Measurements from ENCODE around the gene VTA1.
A peak's percentile ranks its signal among the peaks of the same experiment; 100 is the strongest.
"Not testable (repeated sequence)": the region's sequence is repeated elsewhere in the genome, so short reads cannot be mapped to it uniquely, and the experiment has no call there.

Gene VTA1, protein sequence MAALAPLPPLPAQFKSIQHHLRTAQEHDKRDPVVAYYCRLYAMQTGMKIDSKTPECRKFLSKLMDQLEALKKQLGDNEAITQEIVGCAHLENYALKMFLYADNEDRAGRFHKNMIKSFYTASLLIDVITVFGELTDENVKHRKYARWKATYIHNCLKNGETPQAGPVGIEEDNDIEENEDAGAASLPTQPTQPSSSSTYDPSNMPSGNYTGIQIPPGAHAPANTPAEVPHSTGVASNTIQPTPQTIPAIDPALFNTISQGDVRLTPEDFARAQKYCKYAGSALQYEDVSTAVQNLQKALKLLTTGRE

DNA sequence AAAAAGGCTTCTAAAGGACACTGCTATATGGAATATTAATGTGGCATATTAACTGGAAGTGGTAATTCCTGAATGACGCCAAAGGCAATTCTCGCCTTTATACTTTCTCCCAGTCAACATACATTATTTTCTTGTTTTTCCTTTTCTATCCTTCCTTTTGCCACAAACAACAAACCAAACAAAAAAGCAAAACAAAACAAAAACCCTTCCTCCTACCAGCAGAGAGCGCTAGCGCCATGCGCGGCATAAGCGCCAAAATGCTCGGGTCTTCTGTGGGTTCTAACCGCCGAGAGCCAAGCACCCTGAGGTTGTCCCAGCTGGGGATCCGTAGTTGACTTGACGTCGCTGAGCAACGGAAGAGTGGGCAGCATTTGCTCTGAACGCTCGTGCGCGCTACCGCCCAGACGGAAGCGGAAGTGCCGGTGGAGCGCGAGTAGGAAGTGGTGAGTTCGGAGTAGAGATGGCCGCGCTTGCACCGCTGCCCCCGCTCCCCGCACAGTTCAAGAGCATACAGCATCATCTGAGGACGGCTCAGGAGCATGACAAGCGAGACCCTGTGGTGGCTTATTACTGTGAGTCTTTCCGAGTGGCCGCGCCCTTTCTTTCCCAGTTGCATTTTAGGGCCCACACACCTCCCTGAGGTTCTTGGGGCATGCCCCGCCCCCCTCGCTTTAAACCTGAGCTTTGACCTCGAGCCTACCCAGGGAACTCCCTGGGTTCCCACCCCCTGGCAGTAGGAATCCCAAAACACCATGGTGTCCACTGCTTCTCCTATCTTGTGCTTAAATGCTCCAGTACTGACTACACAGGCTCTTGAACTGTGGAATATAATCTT, at the start of gene VTA1, which contains the start of gene NMBR:
Gene VTA1, plus strand, starts transcription at position 436 of the 835 bp plus-strand sequence. Its CDS starts 25 bp downstream, at position 461.
Gene NMBR, minus strand, starts transcription at position 295 of the 835 bp plus-strand sequence. CDS start 58,464 bp downstream, outside the sequence.
- DNase-seq (ENCODE audit: low read depth in 2 of 2), result peak; percentile 82 to 84

DNA sequence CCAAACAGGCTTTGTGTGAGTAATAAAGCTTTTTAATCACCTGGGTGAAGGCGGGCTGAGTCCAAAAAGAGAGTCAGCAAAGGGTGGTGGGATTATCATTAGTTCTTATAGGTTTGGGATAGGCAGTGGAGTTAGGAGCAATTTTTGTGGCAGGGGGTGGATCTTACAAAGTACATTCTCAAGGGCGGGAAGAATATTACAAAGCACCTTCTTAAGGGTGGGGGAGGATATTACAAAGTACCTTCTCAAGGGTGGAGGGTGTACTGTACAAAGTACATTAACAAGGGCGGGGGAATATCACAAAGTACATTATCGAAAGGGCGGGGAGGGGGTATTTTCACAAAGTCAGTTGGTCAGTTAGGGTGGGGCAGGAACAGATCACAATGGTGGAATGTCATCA, 42.2 kb upstream of the VTA1 start:
- DNase-seq (ENCODE audit: low read depth in 2 of 2), result not testable (repeated sequence)

DNA sequence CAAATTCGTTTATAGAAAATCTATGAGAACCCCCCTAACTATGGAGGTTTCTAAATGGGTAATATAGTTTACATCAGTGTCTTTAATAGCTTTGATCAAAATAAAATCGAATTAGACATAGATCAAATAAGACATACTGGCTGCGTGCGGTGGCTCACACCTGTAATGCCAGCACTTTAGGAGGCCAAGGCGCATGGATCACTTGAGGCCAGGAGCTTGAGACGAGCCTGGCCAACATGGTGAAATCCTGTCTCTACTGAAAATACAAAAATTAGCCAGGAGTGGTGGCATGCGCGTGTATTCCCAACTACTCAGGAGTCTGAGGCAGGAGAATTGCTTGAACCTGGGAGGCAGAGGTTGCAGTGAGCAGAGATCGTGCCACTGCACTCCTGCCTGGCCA, 36.2 kb upstream of the VTA1 start:
- DNase-seq (ENCODE audit: low read depth in 2 of 2), result not testable (repeated sequence)

DNA sequence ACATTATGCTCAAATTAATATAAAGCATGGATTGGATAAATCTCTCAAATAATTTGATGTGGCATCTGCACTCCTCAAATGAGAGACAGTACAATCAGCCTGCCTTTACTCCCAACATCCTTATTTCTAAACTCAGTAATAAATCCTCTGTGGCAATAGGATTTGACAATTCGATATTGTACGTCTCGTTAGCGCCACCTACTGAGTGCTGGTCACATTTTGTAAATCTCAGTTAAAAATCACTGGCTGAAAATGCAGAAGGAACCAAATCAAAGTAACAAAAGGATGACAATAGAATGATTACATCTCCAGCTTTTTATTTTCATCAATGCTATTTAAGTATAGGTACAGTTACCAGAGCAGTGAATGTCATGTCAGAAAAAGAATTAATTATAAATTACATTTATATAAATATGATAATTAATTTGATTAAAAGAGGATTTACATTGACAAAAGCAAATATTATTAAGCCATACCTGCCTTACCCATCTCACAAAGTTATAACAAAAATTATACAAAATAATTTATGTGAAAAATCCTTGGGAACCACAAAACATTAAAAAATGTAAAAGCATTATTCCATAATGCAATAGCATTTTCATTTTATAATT, 34.5 kb upstream of the VTA1 start:
- DNase-seq (ENCODE audit: low read depth in 2 of 2), result peak in 1 of 2 donors; percentile 48

DNA sequence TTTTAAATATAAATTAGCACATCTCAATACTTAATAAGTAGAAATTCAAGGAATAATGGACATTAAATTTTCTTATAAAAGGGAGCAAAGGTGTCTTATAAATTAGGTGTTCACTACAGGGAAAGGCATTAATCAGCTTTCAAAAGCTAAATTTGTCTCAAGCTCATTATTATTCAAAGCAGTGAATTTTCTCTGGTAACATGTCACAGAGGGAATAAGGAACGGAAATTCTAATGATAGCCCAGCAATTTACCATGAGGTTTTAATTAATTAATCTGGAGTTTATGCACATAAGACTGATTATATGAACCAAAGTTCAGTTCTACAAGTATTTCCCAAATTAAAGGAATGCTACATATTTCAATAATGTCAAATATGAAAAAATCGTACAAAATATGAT, 29.7 kb upstream of the VTA1 start:
- DNase-seq (ENCODE audit: low read depth in 2 of 2), result no peak

DNA sequence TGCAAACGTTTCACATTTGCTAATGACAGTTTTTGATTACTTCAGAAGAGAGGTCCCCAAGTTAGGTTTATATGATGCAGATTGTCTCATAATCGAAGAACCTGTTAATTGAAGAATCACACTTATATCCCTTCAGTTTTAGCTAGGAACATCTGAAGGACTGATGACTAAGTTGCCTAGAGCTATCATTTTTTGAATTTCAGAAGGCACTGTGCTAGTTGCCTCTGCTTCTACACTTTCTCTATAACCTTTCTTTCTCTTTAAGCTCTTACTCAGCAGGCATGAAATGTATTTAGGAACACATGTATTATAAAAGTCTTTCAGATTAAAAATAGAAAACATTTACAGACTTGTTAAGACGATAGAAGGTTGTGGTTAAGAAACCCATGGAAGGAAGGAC, 28.7 kb upstream of the VTA1 start:
- DNase-seq (ENCODE audit: low read depth in 2 of 2), result no peak

DNA sequence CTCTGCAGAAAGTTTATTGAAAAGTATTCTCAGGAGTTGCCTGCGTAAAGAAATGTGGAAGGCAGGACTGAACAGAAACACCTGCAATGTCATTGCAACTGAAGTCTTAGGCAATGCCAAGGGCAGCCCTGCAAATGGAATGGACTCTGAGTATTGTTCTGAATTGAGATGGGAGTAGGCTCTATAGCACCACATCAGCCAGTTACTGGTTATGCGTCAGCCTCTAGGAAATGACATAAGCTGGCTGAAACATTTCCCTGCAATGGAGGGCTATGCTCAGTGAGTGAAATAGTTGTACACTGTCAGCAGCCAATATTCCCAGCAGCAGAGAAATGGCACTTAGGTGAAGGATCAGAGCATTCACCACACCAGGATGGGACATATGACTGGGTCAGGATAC, 28.1 kb upstream of the VTA1 start:
- no peak for DNase-seq (ENCODE audit: low read depth in 2 of 2)

DNA sequence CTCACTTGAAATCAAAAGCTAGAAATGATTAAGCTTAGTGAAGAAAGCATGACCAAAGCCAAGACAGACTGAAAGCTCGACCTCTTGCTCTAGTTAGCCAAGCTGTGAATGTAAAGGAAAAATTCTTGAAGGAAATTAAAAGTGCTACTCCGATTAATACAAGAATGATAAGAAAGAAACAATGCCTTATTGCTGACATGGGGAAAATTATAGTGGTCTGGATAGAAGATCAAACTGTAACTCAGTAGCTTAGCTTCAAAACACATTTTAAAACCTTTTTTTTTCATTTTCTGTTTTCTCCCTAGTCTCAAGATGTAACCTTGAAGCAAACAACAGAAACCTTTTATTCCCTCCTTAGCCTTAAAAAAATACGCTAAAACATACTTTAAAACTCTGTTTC, 25.7 kb upstream of the VTA1 start:
- no peak for DNase-seq (ENCODE audit: low read depth in 2 of 2)

DNA sequence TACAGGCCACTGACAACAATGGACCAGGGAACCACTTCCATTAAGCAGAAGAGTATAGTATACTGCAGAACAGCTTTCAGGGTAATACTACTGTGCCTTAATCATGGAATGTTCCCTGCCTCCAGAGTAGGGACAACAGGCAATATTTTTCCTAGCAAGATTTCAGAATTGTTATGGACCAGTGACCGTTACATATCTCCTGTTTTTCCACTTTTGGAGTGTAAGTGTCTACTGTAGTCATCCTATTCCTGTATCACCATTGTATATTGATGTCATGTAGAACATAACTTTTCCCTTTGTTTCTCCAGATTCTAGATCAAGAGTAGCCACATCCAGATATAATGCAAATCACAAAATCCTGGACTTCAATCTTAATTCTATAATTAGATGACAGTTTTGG, 16.2 kb upstream of the VTA1 start:
- DNase-seq (ENCODE audit: low read depth in 2 of 2), result no peak

DNA sequence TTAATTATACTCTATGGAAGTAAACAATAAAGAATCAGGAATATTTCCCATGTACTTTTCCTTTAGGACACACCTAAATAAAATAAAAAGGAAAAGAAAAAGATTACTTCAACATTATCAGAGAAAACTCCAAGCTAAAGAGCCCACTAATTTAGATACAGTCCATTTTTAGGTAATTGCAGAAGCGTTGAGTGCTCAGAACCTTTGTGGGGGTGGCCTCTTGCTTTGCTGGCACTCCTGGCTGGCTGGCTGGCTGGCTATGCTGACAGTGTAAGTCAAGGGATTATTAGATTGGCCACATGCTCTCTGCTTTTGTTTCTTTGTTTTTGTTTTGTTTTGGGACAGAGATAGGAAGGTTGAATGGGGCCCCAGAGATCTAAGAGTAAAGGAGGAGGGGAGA, 14.4 kb upstream of the VTA1 start, which contains the start of gene GJE1:
Gene GJE1, plus strand, starts transcription at position 301 of the 400 bp plus-strand sequence. CDS start 234 bp downstream, outside the sequence.
- DNase-seq (ENCODE audit: low read depth in 2 of 2), result no peak

DNA sequence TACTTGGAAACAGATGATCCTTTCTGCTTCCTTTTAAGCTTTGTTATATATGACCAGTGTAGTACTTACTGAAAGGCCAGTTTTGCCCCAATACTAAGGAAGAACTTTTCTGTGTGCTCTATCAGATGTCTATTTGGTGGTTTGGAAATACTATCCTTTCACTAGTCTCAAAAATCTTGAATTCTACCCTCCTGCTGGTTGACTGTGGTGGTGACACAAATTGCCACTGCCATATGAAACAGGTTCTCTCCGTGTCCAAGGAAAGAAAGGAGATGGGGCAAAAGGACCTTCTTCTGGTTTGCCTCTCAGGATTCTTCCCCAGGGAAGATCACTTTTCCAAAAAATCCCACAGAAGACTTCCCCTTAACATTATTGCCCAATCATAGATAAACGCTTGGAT, 8.2 kb upstream of the VTA1 start:
- no peak for DNase-seq (ENCODE audit: low read depth in 2 of 2)

DNA sequence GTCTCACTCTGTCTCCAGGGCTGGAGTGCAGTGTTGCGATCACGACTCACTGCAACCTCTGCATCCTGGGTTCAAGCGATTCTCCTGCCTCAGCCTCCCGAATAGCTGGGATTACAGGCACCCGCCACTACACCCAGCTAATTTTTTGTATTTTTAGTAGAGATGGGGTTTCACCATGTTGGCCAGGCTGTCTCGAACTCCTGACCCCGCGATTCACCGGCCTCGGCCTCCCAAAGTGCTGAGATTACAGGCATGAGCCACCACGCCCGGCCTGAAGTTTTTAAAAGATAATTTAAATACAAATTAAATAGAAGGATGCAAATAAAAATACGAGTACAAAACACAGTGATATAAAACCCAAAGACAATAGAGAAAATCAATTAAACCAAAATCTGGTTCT, 5.5 kb upstream of the VTA1 start:
- DNase-seq (ENCODE audit: low read depth in 2 of 2), result not testable (repeated sequence)

DNA sequence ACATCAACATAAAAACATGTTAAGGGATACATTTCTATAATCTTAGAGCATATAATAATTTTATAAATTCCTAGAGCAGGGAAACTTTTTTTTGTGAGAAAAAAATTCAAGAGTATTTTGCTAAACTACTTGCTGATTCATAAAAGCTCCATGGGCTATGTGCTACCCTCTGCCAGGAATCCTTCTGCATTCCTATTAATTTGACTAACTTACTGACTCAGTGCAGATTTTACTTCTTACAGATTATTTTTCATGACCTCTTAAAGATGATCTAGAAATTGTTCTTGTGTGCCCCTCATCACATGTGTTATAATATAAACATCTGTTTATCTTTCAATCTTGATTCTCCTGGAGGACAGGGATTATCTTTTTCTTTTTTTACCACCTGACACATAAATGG, 5.7 kb downstream of the VTA1 start:
- no peak for DNase-seq (ENCODE audit: low read depth in 2 of 2)

DNA sequence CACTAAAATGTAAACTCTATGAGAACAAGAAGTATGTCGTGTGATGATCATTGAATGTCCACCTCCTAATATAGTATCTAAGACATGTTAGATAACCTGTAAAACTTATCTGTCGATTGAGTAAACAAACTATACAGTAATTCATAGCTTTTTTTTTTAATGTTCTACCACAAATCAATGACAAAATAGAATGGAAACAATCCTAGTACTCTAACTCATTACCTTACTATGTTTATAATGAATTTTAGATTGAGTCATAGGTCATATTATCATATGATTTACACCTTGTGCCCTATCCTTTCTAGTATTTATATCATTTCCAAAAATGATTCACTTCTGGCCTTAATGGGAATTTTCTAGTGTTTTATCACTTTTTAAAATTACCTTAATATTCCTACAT, 6.1 kb downstream of the VTA1 start:
- no peak for DNase-seq (ENCODE audit: low read depth in 2 of 2)

DNA sequence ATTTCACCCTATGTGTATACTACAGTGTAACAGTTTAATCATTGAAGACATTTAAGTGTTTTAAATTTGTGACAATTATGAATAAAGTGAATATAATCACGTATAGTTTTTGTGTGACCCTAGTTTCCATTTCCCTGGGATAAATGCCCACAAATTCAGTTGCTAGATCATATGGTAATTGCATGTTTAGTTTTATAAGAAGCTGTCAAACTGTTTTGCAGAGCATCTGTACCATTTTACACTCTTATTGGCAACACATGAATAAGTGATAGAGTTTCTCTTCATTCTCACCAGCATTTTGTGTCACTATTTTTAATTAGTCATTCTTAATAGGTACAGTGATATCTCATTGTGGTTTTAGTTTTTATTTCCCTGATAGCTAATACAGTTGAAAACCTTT, 7.3 kb downstream of the VTA1 start:
- no peak for DNase-seq (ENCODE audit: low read depth in 2 of 2)

DNA sequence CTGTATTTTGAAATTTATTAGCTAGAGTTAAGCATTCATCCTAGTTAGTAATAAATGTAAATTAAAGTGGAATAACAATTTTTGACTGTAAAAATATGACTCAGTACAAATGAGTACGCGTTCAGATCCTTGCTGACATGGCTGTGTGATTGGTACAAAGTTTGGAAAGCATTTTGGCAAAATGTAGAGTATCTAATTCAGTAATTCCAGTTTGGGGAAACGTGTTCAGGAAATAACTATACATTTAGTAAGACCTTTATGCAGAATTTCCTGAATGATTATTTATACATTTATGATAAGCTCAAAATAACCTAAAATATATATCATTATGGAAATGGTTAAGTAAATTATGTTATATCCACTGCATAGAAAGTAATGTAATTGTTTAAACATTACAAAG, 8.0 kb downstream of the VTA1 start:
- DNase-seq (ENCODE audit: low read depth in 2 of 2), result no peak

DNA sequence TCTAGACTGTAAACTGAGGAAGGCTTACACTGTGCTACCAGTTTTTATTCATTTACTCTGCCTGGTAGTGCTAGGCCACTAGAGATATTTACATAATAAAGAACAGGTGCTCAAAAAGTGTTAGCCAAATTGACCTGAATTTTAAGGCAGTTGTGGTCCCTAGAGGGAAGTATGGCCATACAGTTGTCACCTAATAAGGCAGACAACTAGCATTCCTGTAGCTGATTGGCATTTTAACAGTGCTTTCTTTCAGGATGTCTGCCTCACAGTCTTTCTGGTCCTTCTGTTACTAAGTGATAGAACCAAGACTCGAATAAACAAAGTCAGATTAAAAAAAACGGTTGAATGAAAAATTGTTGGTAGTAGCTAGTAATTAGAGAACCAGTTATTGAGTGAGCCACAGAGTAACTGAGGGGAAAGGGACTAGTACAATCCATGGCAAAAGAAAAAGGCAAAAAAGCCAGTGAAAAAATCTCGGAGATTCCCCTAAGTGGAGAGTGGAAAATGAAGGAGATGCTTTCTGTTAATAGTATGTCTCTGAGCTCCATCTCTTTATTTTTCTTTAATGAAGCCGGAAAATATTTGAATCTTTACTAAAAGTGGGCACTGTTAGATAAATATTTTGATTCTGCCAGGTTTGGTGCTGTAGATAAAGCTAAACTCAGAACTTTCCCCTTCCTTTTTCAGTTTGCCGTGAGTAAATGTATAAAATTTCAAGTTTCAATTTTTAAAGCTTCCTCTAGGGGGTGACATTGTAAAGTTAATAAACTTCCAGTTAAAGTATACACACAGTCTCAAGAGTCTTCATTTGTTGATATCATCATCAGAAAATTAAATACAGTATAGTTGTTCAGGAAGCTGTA, 9.1 kb downstream of the VTA1 start:
- no peak for DNase-seq (ENCODE audit: low read depth in 2 of 2)

DNA sequence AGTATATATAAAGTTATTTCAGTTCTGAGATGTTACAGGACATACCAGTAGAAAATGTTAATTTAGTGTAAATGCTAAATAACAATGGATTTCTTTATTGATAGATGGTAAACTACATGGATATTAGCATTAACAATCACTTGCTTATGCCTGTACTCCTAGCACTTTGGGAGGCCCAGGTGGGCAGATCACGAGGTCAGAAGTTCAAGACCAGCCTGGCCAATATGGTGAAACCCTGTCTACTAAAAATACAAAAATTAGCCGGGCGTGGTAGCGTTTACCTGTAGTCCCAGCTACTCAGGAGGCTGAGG, 9.7 kb downstream of the VTA1 start:
- not testable (repeated sequence) for DNase-seq (ENCODE audit: low read depth in 2 of 2)

DNA sequence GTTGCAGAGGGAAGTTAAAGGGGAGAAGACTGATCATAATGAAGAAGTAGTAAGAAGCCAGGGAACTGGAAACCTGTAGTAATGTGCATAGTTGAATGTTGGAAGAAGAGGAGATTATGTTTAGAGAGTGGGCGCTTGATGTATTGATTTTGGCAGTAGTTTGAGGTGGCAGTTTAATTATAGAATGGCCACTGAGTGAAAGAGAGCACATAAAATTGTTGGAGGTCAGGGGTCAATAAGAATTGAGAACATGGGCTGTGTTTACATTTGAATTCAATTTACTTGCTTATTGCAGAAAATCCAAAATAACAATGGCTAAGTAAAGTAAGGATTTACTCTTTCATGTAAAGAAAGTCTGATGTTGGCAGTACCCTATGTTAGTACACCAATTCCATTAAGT, 15.7 kb downstream of the VTA1 start:
- no peak for DNase-seq (ENCODE audit: low read depth in 2 of 2)

DNA sequence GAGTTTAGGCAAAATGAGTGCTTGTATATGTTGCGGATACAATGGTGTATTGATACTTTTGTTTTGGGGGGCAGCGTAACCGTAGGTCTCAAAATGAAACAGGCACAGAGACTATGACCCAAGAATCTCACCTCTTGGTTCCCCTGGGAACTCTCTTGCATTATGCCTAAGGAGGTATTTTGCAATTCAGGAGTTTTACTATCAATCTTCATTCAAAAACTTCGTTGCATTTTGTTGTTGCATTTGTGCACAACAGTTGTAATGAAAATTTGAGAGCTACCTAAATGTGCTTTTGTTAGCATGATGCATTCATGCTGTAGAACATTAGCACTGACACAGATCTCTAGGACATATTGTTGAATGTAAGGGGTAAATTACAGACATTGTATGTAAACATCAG, 18.2 kb downstream of the VTA1 start:
- no peak for DNase-seq (ENCODE audit: low read depth in 2 of 2)

DNA sequence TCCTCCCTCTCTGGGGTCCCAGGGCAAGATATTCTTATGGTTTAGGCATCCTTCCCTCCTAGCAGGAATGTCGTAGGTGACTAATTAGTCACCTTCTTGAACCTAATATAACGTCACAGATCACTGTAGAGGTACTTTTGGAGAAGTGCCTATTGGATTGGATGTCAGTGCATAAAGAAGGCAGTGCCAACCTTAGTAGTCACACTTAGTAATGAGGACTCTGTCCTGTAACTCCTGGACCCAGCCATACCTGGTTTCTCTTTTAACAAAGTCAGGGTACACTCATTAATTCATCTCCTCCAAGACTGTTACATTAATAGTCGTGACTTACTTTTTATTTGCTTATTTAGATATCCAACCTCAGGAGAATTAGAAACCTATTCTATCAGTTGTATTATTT, 20.0 kb downstream of the VTA1 start:
- no peak for DNase-seq (ENCODE audit: low read depth in 2 of 2)

DNA sequence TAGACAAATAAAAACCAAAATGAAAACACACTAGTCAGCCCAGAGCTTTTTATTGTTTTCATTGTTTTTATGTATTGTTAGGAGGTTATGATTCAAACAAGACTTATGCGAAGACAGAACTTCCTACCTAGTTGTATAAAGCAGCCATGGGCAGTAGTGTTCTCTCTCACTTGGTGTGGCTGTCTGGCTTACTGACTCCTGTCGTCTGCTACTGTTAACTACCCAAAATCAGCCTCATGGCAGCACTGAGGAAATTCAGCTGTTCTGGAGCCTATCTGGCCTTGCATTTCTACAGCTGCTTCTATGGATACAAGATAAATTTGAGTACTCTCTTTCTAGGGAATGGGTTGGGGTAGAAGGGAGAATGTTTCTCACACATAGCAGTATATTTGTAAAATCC, 20.4 kb downstream of the VTA1 start:
- no peak for DNase-seq (ENCODE audit: low read depth in 2 of 2)

All from stimulated activated CD4-positive, alpha-beta T cell treated with anti-CD3 and anti-CD28 coated beads, Interleukin-1b, Interleukin-23, amount 100 ng/mL, for 1 hour (primary cell).